Right atrium auricular region (tissue), 2 donors: ENCODE measurements around the gene TNFAIP8L3. TPM values are rescaled to one million over a fixed set of nuclear protein-coding genes. Genes with fewer than 3 reads are reported as not detected.

Source experiments
- DNase-seq: peaks from one replicate; pipeline ENCODE4 v3.0.0-alpha.2; 2019; ENCODE audit warnings: low spot score
- H3K27ac ChIP-seq, 2 donors: fragments of 200-600 bp; sonication (generic); 1 replicate in 1 of 2; 2 replicates in 1 of 2; pipeline ENCODE4 v1.5.1; 2016 to 2019
- H3K27me3 ChIP-seq, 2 donors: fragments of 200-600 bp; sonication (generic); one replicate each; pipeline versions ENCODE4 v1.5.1 to v1.6.0; 2017 to 2019
- H3K36me3 ChIP-seq: fragments of 200-600 bp; sonication (generic); one replicate; pipeline ENCODE4 v1.5.1; 2016
- H3K4me1 ChIP-seq, 2 donors: fragments of 200-600 bp; sonication (generic); one replicate each; pipeline versions ENCODE4 v1.5.1 to v1.6.0; 2017 to 2019
- H3K4me3 ChIP-seq, 2 donors: fragments of 200-600 bp; sonication (generic); 1 replicate in 1 of 2; 2 replicates in 1 of 2; pipeline ENCODE4 v1.5.1; 2017 to 2019; ENCODE audit warnings: mild to moderate bottlenecking in 1 of 2, moderate library complexity in 1 of 2
- H3K9me3 ChIP-seq, 2 donors: fragments of 200-600 bp; sonication (generic); one replicate each; pipeline ENCODE4 v1.5.1; 2019
- CTCF ChIP-seq, 2 donors: fragments of 200-600 bp; sonication (generic); IDR thresholded peaks; one replicate each; pipeline ENCODE4 v1.5.1; 2019; ENCODE audit warnings: antibody characterized with exemption in 2 of 2
- total RNA-seq, 2 donors: library from RNA; depleted of rRNA; stranded (reverse); fragments of >200 nt; gene quantifications; one replicate each; pipeline ENCODE4 v1.1.0, GENCODE V29; 2016

TNFAIP8L3 gene
- total RNA-seq, 2 donors from 2014 or later = 1.2 to 7.7 TPM

DNA sequence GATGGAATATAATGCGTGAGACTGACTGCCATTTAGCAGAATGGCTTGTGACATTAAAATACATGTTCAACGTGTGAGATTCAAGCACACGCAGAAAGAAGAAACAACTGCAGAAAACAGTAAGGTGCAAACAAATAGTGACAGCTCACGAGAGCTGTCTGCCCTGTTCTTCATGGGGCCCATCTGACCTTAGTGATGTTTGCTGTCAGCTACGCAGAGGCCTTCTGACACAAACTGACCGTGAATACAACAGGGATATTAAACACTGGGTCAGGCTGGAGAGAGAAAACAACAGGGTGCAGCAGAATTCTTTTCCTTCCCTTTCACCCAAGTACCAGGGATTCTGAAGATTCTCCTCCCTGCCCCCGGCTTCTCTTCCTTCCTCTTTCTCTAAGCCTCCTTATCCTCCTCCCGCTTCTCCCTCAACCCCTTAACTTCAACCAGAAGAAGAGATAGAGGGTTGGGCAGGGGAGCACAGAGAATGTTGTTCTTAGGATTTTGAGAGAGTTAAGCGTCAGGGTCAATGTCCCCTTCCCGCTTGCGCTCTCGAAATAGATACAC, 2.1 kb downstream of the TNFAIP8L3 start:
- Histone ChIP-seq H3K9me3 (no peaks in the 10 kb centered on the region), H3K27ac (peak overlapping the region in 1 of 2 donors; percentile 59), H3K4me3 (no peak overlapping the region), H3K36me3 (no peaks in the 10 kb centered on the region), H3K4me1 (peaks cover 0 to 28% of the 10 kb centered on the region in 2 donors), H3K27me3 (no peaks in the 10 kb centered on the region)
- no peak for DNase-seq
- no peak for TF ChIP-seq CTCF (IDR thresholded peaks at IDR 0.05)

- no peaks in the 10 kb centered on the region for H3K27me3 ChIP-seq
- H3K36me3 ChIP-seq = no peaks in the 10 kb centered on the region
- no peak overlapping the region for H3K4me3 ChIP-seq
- no peaks in the 10 kb centered on the region for H3K9me3 ChIP-seq
- DNase-seq = no peak
- TF ChIP-seq CTCF (IDR thresholded peaks at IDR 0.05) = no peak
- H3K27ac ChIP-seq = no peak overlapping the region
- H3K4me1 ChIP-seq = peaks cover 0 to 22% of the 10 kb centered on the region in 2 donors
Observed at GRCh38 chr15:51090753-51091152, 4.0 kb downstream of the TNFAIP8L3 start.

- DNase-seq = no peak
- no peak overlapping the region for H3K4me3 ChIP-seq
- H3K27ac ChIP-seq = peak overlapping the region in 1 of 2 donors; percentile 23
- H3K4me1 ChIP-seq = peaks cover 0 to 14% of the 10 kb centered on the region in 2 donors
- no peaks in the 10 kb centered on the region for H3K9me3 ChIP-seq
- no peaks in the 10 kb centered on the region for H3K36me3 ChIP-seq
- no peak for TF ChIP-seq CTCF (IDR thresholded peaks at IDR 0.05)
- no peaks in the 10 kb centered on the region for H3K27me3 ChIP-seq
Observed at GRCh38 chr15:51089699-51090453, 4.8 kb downstream of the TNFAIP8L3 start.

DNA sequence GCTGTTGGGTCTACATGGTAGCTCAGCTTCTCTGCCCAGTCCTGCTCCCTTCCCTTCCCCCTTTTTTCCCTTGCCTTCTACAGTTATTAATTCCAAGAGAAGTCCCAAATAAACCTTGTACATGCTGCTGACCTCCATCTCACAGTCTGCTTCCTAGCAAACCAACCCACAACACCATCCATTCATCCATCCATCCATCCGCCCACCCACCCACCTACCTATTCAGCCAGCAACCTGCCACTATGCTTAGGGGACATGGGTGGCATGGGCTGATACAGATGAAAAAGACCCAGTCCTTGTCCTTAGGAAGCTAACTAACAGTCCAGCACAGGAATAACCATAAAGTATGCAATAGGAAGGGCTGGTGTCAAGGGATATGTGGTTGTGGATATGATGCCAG, 5.7 kb downstream of the TNFAIP8L3 start:
- Histone ChIP-seq H3K36me3 (no peaks in the 10 kb centered on the region), H3K27ac (no peak overlapping the region), H3K4me3 (no peak overlapping the region), H3K27me3 (no peaks in the 10 kb centered on the region), H3K4me1 (peaks cover 0 to 9% of the 10 kb centered on the region in 2 donors), H3K9me3 (no peaks in the 10 kb centered on the region)
- no peak for DNase-seq
- TF ChIP-seq CTCF (IDR thresholded peaks at IDR 0.05) = no peak

GRCh38 chr15:51088585-51088984, 6.1 kb downstream of the TNFAIP8L3 start:
- Histone ChIP-seq H3K4me1 (peaks cover 0 to 5% of the 10 kb centered on the region in 2 donors), H3K27ac (no peak overlapping the region)
- no peak for TF ChIP-seq CTCF (IDR thresholded peaks at IDR 0.05)

More at GRCh38 chr15:51088585-51088984, 6.1 kb downstream of the TNFAIP8L3 start:
- H3K36me3 ChIP-seq = no peaks in the 10 kb centered on the region
- H3K9me3 ChIP-seq = no peaks in the 10 kb centered on the region
- DNase-seq = no peak
- H3K27me3 ChIP-seq = no peaks in the 10 kb centered on the region
- no peak overlapping the region for H3K4me3 ChIP-seq
